ENCODE measurements around the gene FOXO3.
A peak's percentile ranks its signal among the peaks of the same experiment; 100 is the strongest.

FOXO3 gene

DNA sequence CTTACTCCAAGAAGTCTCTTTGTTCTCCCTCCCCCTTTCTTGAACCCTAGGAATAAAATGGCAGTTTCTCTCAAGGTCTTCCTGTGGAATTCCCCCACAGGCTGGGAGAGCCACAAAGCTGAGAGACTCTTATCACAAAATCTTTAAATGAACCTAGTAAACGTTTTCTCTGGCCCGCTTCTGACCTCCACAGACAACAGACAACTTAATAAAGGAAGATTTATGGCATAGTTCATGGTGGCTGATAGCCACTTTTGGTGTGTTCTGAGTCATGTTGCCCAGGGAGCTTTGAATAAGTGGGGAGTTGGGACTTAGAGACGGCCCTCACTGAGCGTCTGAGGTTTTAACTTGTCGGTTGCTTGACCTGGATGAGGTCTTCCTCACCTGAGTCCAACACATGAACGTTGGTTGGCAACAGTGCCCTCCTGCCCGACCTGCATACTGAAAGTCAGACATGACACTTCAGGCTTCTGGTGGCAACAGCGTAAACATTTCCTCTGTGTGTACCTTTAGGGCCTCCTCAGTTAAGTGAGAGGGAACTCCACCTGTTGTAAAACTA is 124.1 kb downstream of the FOXO3 start:
- no peak for DNase-seq

DNA sequence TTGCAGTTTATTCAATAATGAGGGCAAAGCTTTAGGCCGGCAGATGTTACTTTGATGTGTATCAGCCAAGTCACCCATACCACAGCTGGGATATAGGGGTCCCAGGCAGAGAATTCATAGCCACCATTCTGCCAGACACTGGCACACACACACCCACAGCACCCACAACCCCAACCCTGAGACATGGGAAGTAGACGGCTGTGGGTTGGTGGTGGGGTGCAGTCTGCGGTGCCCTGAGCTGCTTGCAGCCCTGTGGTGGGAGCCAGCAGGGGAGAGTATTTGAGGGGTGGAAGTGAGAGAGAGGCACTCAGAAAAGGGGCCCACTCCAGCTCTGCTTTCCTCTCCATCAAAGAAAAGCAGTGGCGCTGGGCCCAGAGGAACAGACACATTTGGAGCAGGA is 125.3 kb downstream of the FOXO3 start:
- no peak for DNase-seq

DNA sequence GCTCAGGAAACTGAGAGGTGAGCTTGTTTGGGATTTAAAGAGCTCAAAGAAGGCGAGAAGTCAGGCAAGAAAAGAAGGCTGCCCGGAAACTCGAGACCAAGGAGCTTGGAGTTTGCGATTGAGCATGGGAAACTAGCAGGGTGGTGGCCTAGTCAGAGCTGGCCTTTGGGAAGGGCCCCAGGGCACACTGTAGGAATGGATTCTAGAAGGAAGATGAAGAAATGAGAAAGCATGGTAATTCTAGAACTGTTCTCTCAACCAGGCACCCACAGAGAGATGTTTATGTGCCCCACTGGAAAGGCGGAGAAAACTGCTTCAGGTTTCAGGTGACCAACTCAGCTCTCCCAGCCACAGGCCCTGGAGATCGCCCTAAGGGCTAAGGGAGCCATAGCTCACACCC is 126.2 kb downstream of the FOXO3 start:
- no peak for DNase-seq

DNA sequence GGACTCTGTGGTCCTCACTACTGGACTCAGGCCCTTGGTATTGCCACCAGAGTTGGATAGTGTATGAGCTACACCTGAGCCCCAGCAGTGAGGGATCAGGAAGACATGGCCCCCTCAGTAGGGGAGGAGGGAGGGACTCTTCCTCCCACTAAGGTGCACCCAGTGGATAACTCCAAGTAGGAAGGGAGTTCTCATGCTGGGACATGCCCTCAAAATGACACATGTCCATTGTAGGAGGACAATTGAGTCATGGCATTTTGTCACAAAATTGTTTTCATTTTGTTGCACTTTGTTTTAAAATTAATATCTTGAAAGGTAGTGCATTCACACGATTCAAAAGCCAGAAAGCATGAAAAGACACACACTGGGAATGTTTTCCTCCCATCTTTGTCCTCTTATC is 127.2 kb downstream of the FOXO3 start:
- DNase-seq, result no peak

DNA sequence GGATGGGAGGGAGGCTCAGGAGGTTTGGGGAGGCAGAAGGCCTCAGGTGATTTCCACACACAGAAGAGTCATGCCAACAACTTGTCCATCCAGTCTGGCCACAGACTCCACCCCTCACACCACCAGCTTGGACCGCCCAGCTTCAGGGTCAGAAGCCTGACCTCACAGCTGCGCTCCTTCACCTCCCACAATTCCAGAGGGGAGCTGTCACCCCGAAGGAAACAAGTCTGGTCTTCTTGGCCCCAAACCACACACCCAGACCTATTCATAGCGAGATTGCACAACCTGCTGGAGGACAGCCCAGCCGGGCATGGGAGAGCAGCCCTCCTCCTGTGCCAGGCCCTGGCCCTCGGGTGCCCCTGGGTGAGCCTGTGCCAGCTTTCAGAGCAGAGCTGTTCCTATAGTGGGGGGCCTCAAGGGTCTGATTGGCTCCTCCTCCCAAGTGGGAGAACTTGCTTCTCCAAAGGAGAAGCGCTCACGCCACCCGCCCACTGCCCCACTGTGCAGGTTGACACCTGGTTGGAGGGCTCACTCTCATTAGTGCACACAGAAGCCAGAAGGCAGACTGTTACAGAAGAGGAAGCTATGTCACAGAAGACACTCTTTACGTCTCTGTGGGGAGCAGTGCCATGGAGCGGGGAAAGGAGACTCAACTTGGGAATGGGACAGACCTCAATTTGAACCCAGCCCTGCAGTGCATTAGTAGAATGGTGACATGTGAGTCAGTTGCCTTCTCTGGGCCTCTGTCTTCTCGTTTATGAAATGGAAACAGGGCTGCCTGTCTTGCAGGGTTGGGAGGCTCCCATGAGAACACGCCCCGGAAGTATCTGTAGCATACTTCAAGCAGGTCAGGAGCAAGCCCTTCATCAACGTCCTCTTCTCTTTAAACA is 128.8 kb downstream of the FOXO3 start:
- DNase-seq, result no peak

DNA sequence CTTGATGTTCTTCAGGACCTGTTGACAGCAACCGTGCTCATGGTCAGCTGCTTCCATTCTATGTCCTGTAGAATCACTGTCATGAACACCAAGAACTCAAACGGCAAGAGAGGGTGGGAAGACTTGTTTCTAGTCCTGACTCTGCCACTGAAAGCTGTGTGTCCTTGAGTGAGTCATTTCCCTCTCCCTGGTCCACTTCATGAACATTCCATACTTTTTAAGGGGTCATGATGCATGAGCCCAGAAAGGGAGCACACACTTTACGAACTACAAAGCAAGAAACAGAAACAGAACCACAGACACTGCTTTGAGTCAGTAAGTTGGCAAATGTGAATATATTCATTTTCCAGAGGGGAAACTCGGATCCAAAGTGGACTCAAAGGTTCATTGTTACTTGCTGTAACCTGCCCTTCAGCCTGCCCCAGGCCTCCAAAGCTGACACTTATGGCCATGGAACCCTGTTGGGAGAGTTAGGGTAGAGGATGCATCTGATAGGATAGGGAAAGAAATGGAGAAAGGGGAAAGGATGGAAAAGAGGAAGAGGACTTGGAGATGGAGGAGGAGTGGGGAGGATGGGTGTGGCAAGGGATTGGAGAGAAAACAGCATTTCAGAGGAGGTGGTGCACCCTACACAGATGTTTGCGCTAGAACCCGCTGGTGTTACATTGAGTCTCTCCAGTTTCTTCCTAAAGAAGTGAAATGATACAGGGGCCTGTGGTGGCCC is 129.8 kb downstream of the FOXO3 start:
- no peak for DNase-seq

DNA sequence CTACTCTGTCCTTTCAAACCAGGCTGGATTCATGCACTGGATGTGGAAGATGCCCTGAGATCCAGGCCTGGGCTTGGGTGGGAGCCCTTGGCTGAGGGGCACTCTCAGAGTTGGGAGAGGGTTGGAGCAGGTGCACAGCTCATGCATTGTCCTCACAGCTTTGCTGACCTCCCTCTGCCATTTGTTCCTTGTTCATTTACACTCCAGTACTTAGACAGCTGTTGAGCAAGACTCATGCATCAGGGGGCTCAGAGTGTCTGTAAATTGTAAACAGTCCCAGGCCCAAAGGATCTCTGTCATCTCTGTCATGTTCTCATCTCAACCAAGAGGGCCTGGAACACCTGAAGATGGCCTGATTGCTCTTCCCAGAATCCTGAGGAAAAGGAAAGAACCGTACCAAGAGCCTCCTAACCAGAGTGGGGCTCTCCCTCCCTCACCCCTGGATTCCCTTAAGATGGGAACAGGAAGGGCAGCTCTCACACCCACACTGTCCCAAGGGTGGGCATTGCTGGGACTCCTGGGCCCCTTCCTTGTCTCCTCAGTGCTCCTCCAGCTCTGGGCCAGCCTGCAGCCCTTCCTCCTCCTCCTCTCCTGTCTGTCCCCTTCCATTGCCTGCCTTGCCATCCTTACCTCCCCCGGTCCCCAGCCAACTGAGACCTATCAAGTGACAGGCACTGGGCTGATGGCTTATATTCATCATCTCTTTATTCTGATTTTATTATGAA is 132.9 kb downstream of the FOXO3 start:
- no peak for DNase-seq

DNA sequence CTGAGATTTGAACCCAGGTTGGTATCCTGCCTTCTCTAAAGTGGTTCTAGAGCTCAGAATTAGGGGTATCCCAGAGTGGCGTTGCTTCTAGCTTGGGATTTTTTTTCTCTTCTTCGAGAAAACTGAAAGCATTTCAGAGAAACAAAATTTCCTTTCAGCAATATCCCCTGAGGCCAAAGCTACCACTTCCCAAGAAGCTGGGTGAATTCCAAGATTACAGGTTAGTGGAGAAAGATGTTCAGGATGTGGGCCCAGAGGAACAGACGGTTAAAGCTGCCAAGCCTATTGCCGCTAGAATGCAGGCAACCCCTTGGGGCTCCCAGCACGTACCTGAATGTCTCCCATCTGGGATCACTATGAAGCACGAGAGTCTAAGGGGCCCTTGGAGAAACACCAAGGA is 134.1 kb downstream of the FOXO3 start:
- DNase-seq, result no peak

DNA sequence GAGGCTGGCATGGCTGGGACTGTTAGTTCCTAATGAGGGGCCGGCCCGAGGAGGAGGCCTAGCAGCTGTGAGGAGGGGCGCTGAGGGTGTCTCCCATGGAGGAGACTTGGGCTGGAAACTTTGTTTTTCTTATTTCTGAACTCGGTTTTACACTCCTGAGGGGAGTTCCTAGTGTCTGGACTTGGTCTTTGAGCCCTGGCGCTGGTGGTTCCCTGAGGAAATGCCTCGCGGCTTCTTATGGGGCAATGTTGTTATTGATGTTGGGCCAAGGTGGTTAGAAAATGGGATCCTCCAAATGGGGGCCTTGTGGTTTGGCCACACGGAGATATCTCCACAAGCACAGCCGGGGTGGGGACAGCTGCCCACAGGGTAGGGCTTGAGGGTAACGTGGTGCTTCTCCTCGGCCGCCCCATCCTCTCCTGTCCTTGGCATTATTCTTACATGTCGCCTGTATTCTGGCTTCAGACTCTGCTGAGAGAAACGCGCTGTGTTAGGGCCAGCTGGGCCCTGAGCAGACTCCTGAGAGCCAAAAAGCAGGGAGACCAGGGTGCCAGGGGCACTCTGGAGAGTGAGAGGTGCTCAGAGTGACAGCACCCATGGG is 136.9 kb downstream of the FOXO3 start:
- no peak for DNase-seq

DNA sequence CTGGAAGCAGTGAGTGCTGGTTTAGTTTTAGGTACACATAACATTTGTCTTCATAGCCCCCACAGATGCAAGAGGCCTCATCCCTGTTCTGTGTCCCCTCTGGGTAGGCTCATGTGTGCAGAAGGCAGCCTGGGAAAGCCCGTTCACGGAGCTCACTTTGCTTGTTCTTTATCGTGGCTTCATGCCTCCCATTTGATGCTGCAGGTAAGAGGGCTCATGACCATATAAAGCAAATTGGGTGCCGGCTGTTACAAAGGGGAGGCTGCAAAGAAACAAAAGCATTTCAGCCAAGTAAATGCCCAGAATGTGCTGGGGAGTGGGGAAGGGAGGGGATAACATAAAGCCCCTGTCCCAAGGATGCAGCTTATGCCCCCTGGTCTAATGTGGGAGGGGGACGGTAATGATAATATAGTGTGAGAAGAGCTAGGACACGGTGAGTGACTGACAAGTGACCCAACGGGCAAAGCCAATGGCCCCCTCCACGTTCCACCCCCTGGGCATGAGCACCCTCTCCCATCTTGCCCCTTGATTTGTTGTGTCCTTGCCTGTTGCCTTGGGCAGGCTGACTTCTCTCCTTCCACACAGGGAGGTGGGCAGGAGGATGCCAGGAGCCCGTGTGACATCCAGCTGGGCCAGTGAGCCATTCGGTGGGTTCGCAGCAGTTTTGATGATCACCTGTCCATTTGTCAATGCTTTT is 138.0 kb downstream of the FOXO3 start:
- DNase-seq, result no peak

DNA sequence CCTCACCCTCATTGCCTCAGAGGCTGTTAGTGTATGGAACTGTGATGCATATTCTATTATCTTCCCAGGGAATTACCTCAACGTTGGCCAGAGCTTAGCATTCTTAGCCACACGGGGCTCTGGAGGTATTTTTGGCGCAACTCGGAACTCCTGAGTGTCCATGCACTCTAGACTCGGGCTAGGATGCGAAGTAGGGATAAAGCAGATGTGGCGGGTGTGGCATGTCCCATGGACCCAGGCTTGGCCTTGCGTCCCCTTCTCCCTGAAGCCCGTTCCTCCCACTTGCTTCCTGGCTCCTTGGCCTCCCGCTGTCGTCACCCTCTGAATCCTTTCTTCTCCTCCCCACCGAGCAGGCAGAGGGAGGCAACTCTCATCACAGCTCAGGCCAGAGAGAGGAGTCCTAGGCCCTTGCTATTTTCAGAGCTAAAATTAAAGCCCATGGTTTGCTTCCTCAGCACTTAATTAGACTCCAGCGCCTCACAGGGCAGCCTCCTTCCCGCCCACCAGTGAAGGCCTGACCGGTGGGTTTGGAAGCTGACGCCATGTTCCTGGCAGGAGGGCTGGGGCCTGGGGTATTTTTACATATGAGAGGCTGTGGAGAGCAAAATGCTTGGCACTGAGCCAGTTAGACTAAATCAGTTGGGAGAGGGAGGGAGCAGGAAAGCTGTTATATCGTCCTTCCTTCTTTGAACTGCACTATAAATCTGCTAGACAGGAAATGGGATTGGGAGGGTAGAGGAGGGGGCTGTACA is 138.7 kb downstream of the FOXO3 start:
- peak; percentile 65 for DNase-seq

DNA sequence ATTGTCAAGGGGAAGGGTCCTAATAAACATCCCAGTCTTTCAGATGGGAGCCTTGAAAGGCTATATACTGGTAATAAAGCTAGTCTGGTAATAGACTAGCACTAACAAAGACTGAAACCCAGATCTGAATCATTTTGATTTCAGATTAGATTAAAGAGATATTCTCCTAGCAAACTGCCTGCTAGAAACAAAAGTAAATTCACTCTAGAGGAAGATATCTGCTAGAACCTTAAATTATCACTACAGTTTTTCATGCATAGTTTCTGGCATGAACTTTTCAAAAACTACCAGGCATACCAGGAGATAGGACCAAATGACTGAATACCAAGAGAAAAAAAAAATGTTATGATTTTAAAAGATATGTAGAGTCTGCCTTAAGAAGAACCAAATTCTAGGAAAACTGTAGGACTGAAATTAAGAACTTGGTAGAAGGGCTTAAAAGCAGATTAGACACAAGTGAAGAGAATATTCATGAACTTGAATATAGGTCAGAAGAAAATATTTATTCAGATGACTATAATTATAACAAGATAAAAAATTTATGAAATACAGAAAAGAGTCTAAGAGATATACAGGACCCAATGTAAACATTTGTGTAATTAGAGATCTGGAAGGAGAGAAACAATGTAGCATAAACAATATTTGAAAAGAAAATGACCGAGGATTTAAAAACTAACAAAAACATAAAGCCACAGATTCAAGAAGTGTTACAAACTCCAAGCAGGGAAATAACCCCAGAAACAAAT is 141.6 kb downstream of the FOXO3 start:
- DNase-seq, result no peak

DNA sequence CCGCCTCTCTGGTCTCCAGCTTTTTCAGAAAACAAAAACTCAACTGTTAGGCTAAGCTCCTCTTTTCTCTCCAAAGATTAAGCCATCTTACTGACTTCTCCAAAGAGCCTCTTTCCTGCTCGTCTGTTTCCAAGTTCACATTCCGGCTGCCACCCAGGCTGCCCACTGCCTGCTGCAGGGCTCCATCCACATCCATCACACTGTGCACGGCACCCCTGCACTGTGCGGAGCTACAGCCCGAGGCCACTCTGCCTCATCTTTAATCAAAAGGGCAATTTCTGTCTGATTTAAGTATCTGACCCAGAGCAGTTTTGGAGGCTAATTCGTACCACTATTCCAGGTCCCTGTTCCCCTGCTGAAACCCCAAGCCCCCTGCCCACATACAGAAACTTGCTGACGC is 145.9 kb downstream of the FOXO3 start:
- no peak for DNase-seq

DNA sequence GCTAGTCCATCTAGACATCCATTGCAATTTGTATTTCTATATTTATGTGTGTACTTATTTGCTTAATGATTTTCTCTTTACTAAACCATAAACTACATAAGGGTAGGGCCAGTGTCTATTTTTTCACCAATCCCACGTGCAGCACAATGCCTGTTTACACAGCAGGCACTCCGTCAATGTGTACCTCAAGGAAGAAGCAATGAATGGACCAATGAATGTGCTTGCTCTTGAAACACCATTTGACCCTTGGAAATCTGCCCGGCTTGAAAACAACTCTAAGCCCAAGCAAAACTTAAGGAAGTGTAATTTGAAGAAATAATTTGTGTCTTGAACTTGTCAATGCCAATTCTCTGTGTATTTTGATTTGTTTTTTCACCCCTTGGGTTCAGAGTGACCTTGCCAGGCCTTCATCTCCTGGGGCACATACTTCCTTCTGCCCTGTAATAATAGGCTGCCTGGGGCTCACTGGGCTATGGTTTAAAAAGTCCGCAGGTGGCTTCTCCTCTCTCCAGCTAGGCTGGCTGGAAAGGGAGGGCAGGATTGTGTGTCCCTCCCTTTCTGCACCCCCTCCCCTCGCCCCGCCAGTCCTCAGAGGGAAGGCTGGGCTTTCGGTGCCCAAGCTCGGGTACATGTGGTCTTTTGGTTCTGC is 146.7 kb downstream of the FOXO3 start:
- DNase-seq, result no peak

DNA sequence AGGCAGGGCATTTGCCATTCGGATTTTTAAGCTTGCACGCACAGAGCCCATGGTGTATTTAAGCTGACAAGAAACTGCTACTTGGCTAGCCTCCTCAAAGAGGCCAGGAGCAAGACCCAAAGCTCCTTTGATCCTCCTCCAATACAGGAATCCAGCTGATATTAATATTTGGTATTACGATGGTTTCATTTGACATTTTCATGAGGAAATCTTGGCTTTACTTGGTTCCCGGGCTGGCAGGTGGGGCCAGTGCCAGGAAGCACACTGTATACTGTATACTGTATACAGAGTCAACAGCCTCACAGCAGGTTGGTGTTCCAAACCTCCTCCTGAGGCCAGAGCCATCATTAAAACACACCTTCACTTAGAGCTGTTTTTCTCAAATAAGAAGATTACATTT is 149.3 kb downstream of the FOXO3 start:
- DNase-seq, result no peak

DNA sequence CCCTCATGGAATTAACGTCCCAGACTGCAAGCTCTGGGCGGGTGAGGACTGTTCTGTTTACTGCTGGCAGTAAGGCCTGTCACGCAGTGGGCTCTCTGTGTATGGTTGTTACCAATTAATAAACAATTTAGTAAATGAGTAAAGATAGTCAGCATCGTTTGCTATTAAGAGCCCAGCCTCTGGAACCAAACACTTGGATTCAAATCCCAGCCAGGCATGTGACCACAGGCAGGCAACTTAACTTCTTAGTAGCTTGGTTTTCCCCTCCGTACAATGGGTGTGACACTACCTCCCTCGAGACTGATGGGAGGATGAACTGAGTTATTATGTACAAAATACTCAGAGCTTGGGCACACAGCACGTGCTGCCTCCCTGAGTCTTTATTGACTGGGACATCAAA is 149.8 kb downstream of the FOXO3 start:
- DNase-seq, result no peak

DNA sequence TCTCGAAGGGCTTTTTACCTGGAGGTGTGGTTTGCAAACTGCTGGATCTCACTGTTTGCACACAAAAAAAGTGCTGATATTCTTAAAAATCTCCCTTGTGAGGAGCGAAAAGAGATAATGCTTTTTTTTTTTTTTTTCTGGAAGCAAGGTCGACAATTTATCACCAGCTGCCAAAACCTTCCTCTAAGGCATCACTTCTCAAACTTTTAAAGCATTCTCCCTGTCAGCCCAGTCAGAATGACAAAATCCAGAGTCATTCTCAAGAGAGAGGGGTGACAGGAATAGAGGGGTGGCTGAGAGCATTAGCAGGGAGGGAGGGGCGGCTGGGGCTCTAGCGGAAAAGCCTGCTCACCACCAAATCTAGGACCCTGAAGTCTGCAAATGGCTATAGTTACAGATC is 150.4 kb downstream of the FOXO3 start:
- DNase-seq, result no peak

DNA sequence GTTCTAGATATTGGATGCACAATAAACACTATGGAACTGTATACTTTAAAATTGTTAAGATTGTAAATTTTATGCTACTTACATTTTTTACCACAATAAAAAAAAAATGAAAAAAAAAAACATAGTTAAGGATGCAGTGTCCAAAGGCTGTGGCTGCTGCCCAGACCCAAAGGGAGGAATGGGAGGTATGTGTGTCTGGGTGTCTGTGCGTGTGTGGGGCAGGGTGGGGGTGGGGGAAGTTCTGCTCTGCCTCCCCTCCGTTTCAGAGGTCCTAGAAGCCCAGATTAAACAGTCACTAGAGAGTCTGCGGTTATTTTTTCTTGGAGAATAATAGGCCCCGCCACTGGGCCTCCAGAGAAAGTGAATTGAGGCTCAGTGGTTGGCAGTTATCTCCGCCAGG is 151.1 kb downstream of the FOXO3 start:
- DNase-seq, result no peak

DNA sequence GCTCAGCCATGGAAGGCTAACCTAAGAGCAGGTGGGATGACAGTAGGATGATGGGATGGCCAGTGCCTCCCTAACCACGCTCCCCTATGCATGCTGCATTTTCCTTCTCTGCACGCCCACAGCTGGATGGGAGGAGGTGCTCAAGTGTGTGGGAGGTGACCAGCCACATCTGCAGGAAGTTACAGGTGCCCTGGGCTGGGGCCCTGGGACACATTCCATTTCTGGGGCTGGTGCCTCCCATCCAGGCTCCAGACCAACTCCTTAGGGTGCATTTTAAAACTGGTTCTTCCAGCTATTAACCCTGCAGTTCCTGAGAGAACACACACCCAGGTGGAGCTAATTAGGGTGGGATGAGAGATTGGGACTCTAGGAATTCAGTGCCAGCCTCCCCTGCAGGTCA is 152.2 kb downstream of the FOXO3 start:
- DNase-seq, result no peak

Measured in right kidney (tissue), 1 donor.